Gastroesophageal sphincter (tissue), 4 donors: Measurements from ENCODE around the gene BCKDHA. TPM values are rescaled to one million over a fixed set of nuclear protein-coding genes. Genes with fewer than 3 reads are reported as not detected.

Experiments used
- ATAC-seq: fragments of 150-250 bp; one replicate; pipeline ENCODE4 v1.9.1; 2016; ENCODE audit warnings: mild to moderate bottlenecking, moderate library complexity
- H3K27ac ChIP-seq, 4 donors: fragments of 200-600 bp; sonication (generic) in 3 of 4; 1 replicate in 3 of 4; 2 replicates in 1 of 4; pipeline ENCODE4 v1.5.1; 2016 to 2019
- H3K27me3 ChIP-seq: fragments of 200-600 bp; sonication (generic); one replicate; pipeline ENCODE4 v1.5.1; 2019
- H3K36me3 ChIP-seq, 2 donors: fragments of 200-600 bp; sonication (generic); one replicate each; pipeline ENCODE4 v1.5.1; 2019; ENCODE audit warnings: control low read depth in 1 of 2
- H3K4me1 ChIP-seq, 3 donors: fragments of 200-600 bp; sonication (generic); 1 replicate in 2 of 3; 2 replicates in 1 of 3; pipeline ENCODE4 v1.5.1; 2016 to 2019; ENCODE audit warnings: control low read depth in 2 of 3
- H3K4me3 ChIP-seq, 2 donors: fragments of 200-600 bp; sonication (generic); one replicate each; pipeline ENCODE4 v1.5.1; 2019; ENCODE audit warnings: mild to moderate bottlenecking in 1 of 2, moderate library complexity in 1 of 2
- H3K9me3 ChIP-seq, 3 donors: fragments of 200-600 bp; sonication (generic); one replicate each; pipeline ENCODE4 v1.5.1; 2017 to 2019; ENCODE audit warnings: control low read depth in 2 of 3
- EP300 ChIP-seq: sonication (generic); formaldehyde crosslinking; IDR thresholded peaks from one replicate; pipeline ENCODE4 v1.6.1; 2017; ENCODE audit warnings: antibody characterized with exemption, mild to moderate bottlenecking
- POLR2A ChIP-seq, 2 donors: fragments of 450-650 bp; IDR thresholded peaks; one replicate each; pipeline ENCODE4 v1.6.1; 2017; ENCODE audit warnings: antibody characterized with exemption in 2 of 2, mild to moderate bottlenecking in 2 of 2, moderate library complexity in 1 of 2
- POLR2AphosphoS5 ChIP-seq: sonication (generic); formaldehyde crosslinking; IDR thresholded peaks from one replicate; pipeline ENCODE4 v1.6.1; 2017; ENCODE audit warnings: antibody characterized with exemption
- WGBS, 2 donors: methylation state at CpG; one replicate each; pipeline ENCODE4 v1.1.5; 2018; ENCODE audit warnings: low coverage in 1 of 2; 5-methylcytosine and 5-hydroxymethylcytosine counted together
- total RNA-seq, 4 donors: library from RNA; depleted of rRNA; stranded (reverse); fragments of >200 nt; gene quantifications; one replicate each; pipeline ENCODE4 v1.1.0, GENCODE V29; 2016
- TF ChIP-seq, protein P1 (sequence below), 4 experiments: fragments of 200-600 bp in 2 of 4; fragments of 450-650 bp in 2 of 4; sonication (generic) in 1 of 4; IDR thresholded peaks; one replicate each; pipeline ENCODE4 v1.5.1; 2017 to 2019; ENCODE audit warnings: antibody characterized with exemption in 4 of 4, mild to moderate bottlenecking in 2 of 4, moderate library complexity in 2 of 4

BCKDHA gene
- total RNA-seq, 4 donors from 2014 or later: 35.0 to 47.9 (median 38.3) TPM

DNA sequence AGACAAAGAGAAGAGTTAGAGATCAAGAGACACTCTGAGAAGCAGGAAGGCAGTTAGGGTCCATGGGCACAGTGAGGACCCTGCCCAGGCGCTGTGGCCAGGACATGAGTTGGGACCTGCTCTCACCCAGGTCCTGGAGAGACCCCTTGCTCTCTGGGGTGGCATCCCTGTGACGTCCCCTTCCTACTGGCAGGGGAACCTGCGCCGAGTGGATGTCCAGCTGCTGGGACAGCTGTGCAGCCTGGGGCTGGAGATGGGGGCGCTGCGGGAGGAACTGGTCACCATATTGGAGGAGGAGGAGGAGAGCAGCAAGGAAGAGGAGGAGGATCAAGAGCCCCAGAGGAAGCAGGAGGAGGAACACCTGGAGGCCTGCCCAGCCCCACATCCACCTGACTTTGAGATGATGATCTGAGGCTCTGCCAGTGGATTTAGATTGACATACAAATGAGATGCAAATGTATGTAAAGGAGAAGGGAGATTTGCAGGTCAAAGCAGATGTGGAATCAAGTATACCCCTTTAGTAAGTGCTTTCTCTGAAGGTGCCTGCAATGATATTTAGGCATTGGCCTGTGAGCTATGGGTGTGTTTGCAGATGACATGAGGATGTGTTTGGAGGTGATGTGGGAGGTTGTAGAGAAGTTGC is 46.3 kb downstream of the BCKDHA start:
- WGBS, 2 donors: 59 to 80% methylated on average over 1 to 2 of the region's 6 CpGs
- H3K27ac ChIP-seq: no peak overlapping the region
- peaks cover 0 to 15% (median 1%) of the 10 kb centered on the region in 3 donors for H3K4me1 ChIP-seq
- H3K27me3 ChIP-seq: peaks cover 60% of the 10 kb centered on the region
- TF ChIP-seq POLR2A (IDR thresholded peaks at IDR 0.05): no peak
- no peak for TF ChIP-seq POLR2AphosphoS5
- TF ChIP-seq, protein P1, sequence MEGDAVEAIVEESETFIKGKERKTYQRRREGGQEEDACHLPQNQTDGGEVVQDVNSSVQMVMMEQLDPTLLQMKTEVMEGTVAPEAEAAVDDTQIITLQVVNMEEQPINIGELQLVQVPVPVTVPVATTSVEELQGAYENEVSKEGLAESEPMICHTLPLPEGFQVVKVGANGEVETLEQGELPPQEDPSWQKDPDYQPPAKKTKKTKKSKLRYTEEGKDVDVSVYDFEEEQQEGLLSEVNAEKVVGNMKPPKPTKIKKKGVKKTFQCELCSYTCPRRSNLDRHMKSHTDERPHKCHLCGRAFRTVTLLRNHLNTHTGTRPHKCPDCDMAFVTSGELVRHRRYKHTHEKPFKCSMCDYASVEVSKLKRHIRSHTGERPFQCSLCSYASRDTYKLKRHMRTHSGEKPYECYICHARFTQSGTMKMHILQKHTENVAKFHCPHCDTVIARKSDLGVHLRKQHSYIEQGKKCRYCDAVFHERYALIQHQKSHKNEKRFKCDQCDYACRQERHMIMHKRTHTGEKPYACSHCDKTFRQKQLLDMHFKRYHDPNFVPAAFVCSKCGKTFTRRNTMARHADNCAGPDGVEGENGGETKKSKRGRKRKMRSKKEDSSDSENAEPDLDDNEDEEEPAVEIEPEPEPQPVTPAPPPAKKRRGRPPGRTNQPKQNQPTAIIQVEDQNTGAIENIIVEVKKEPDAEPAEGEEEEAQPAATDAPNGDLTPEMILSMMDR (IDR thresholded peaks at IDR 0.05): no peak
- no peaks in the 10 kb centered on the region for H3K9me3 ChIP-seq
- no peaks in the 10 kb centered on the region for H3K36me3 ChIP-seq
- no peak for ATAC-seq
- H3K4me3 ChIP-seq: no peak overlapping the region

DNA sequence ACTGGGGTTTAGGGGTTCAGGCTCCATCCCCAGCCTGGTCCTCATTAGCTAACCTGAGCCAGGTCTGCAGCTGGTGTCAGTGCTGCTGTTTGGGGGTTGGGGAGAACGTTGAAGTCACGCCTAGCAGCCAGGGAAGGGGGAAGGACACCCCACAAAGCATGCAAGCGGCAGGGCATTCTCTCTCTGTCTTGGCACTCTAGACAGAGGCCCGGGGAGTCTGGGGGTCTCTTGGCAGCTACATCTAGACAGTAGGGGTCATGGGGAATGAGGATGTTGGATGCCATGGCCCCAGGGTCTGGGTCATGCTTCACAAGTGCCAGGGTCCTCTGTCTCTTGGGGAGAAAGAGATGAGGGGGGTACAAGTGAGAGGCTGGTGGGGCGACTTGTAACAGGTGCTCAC is 48.0 kb downstream of the BCKDHA start:
- no peak overlapping the region for H3K4me3 ChIP-seq
- H3K4me1 ChIP-seq: peaks cover 0 to 14% (median 4%) of the 10 kb centered on the region in 3 donors
- H3K27ac ChIP-seq: no peak overlapping the region
- no peak for ATAC-seq
- TF ChIP-seq, protein P1 (IDR thresholded peaks at IDR 0.05): no peak
- TF ChIP-seq EP300: no peak
- TF ChIP-seq POLR2AphosphoS5: no peak
- TF ChIP-seq POLR2A (IDR thresholded peaks at IDR 0.05): no peak
- H3K27me3 ChIP-seq: peaks cover 60% of the 10 kb centered on the region
- no peaks in the 10 kb centered on the region for H3K9me3 ChIP-seq
- H3K36me3 ChIP-seq: no peaks in the 10 kb centered on the region
- WGBS, 2 donors: 33 to 80% methylated on average over 2 of the region's 5 CpGs

DNA sequence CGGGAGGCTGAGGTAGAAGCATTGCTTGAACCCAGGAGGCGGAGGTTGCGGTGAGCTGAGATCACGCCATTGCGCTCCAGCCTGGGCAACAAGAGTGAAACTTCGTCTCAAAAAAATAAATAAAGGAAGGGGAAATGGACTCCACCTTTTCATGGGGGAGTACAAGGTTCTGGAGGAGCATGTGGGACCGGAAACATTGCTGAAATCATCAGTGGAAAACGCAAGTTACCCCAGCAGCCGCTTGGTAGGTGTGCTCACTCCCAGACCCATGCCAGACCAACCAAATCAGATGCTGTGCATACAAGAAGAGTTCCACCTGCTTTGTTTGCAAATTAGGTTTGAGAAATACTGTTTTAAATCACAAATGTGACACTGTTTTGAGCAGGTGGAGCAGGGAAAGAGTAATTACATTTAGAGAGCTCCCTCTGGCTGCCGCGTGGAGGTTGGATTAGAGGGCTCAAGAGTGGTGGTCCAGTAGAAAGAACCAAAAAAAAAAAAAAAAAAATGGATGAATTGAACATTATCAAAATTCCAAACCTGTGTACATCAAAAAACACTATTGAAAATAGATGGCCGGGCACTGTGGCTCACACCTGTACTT is 50.2 kb downstream of the BCKDHA start:
- Histone ChIP-seq H3K4me3 (peak overlapping the region in 1 of 2 donors; percentile 26), H3K27me3 (peaks cover 48% of the 10 kb centered on the region), H3K9me3 (no peaks in the 10 kb centered on the region), H3K4me1 (peaks cover 0 to 14% (median 4%) of the 10 kb centered on the region in 3 donors), H3K36me3 (no peaks in the 10 kb centered on the region), H3K27ac (peak overlapping the region in 2 of 4 donors; percentile 20 to 25)
- ATAC-seq: no peak
- WGBS, 2 donors: 30 to 40% methylated on average over 4 to 12 of the region's 12 CpGs
- TF ChIP-seq POLR2A (IDR thresholded peaks at IDR 0.05): no peak
- TF ChIP-seq, protein P1 (IDR thresholded peaks at IDR 0.05): no peak
- no peak for TF ChIP-seq EP300
- TF ChIP-seq POLR2AphosphoS5: no peak

DNA sequence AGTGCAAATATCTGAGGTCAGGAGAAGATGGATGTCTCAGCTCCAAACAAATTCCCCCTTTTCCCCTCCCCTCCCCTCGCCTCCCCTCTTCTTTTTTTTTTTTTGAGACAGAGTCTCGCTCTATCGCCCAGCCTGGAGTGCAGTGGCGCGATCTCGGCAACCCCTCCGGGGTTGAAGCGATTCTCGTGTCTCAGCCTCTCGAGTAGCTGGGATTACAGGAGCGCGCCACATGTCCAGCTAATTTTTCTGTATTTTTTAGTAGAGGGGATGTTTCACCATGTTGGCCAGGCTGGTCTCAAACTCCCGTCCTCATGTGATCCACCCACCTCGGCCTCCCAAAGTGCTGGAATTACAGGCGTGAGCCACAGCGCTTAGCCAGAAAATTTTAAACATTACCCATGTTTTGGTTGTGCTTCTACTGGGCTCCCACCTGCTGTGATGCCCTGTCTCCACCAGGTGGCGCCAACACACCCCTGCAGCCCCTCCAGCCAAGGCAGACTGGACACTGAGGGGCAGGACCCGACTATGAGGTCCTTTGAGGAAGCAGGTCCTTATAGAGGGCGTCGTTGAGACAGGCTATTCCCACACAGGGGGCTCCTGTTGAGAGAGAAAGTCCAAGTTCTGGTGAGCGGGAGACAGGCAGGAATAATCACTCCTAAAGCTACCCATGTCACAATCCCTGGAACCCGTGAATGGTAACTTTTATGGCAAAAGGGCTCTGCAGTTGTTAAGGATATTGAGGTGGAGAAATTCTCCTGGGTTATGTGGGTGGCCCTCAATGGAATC is 51.7 kb downstream of the BCKDHA start:
- H3K36me3 ChIP-seq: no peaks in the 10 kb centered on the region
- 0 to 5% methylated on average over 4 to 7 of the region's 22 CpGs for WGBS, 2 donors
- peaks cover 42% of the 10 kb centered on the region for H3K27me3 ChIP-seq
- no peak for TF ChIP-seq EP300
- TF ChIP-seq, protein P1 (IDR thresholded peaks at IDR 0.05): peak; percentile 85 to 96 (median 94)
- H3K27ac ChIP-seq: no peak overlapping the region
- H3K4me1 ChIP-seq: peaks cover 0 to 14% (median 4%) of the 10 kb centered on the region in 3 donors
- peak overlapping the region in 1 of 2 donors; percentile 27 for H3K4me3 ChIP-seq
- no peaks in the 10 kb centered on the region for H3K9me3 ChIP-seq
- peak; percentile 89 for ATAC-seq
